HepG2 (cell line): ENCODE results near the gene AHRR. TPM values are rescaled to one million over a fixed set of nuclear protein-coding genes. Genes with fewer than 3 reads are reported as not detected.

Experiments
- CREBL2 ChIP-seq: sonication (generic); formaldehyde crosslinking; IDR thresholded peaks from 2 replicates; pipeline ENCODE4 v1.8.1; 2023; ENCODE audit warnings: missing genetic modification reagents, mild to moderate bottlenecking, borderline replicate concordance
- HDAC2 ChIP-seq: sonication (generic); formaldehyde crosslinking; IDR thresholded peaks from 2 replicates; pipeline ENCODE4 v1.4.0; 2020; ENCODE audit warnings: missing genetic modification reagents
- MNT ChIP-seq: fragments of 450-650 bp; IDR thresholded peaks from 2 replicates; pipeline ENCODE4 v1.6.1; 2016
- MXI1 ChIP-seq: IDR thresholded peaks from 3 replicates; pipeline ENCODE4 v1.6.1; 2012; ENCODE audit warnings: low read depth, low read length, inconsistent platforms, borderline replicate concordance
- NFKB2 ChIP-seq: sonication (generic); formaldehyde crosslinking; IDR thresholded peaks from 2 replicates; pipeline ENCODE4 v1.4.0; 2020; ENCODE audit warnings: missing genetic modification reagents, borderline replicate concordance
- SRSF1 ChIP-seq: fragments of 200-400 bp; formaldehyde crosslinking; optimal IDR thresholded peaks from 2 replicates; pipeline ENCODE3; 2017; ENCODE audit warnings: mild to moderate bottlenecking, low read depth, low read length, moderate library complexity
- TERF1 ChIP-seq: sonication (generic); formaldehyde crosslinking; IDR thresholded peaks from 2 replicates; pipeline ENCODE4 v1.8.0; 2022; ENCODE audit warnings: mild to moderate bottlenecking, missing genetic modification reagents, moderate library complexity
- TFDP1 ChIP-seq: IDR thresholded peaks from 2 replicates; pipeline ENCODE4 v1.6.1; 2016; ENCODE audit warnings: missing compliant biosample characterization, missing genetic modification reagents, borderline replicate concordance
- ZBTB2 ChIP-seq: sonication (generic); formaldehyde crosslinking; IDR thresholded peaks from 2 replicates; pipeline ENCODE4 v1.8.0; 2022; ENCODE audit warnings: low read depth, missing genetic modification reagents
- ZBTB38 ChIP-seq: sonication (generic); formaldehyde crosslinking; IDR thresholded peaks from 2 replicates; pipeline ENCODE4 v1.5.1; 2020; ENCODE audit warnings: mild to moderate bottlenecking, missing genetic modification reagents
- ZFP62 ChIP-seq: sonication (generic); formaldehyde crosslinking; IDR thresholded peaks from 2 replicates; pipeline ENCODE4 v1.4.0; 2020; ENCODE audit warnings: missing genetic modification reagents
- ZFP91 ChIP-seq: sonication (generic); formaldehyde crosslinking; IDR thresholded peaks from 2 replicates; pipeline ENCODE4 v1.9.0; 2022; ENCODE audit warnings: missing genetic modification reagents, mild to moderate bottlenecking, borderline replicate concordance
- ZNF138 ChIP-seq: sonication (generic); formaldehyde crosslinking; IDR thresholded peaks from 2 replicates; pipeline ENCODE4 v1.5.0; 2020; ENCODE audit warnings: mild to moderate bottlenecking, low read depth, missing genetic modification reagents
- ZNF639 ChIP-seq: conservative IDR thresholded peaks from 2 replicates; pipeline ENCODE4 v1.6.1; 2018; ENCODE audit warnings: missing genetic modification reagents
- ZNF703 ChIP-seq: sonication (generic); formaldehyde crosslinking; IDR thresholded peaks from 2 replicates; pipeline ENCODE4 v1.5.1; 2020; ENCODE audit warnings: missing genetic modification reagents, mild to moderate bottlenecking, moderate library complexity, borderline replicate concordance
- ZNF784 ChIP-seq: sonication (generic); formaldehyde crosslinking; IDR thresholded peaks from 2 replicates; pipeline ENCODE4 v1.5.1; 2020; ENCODE audit warnings: missing genetic modification reagents, mild to moderate bottlenecking, borderline replicate concordance
- ZNF879 ChIP-seq: sonication (generic); formaldehyde crosslinking; IDR thresholded peaks from 2 replicates; pipeline ENCODE4 v1.8.1; 2023; ENCODE audit warnings: missing genetic modification reagents
- polyA plus RNA-seq, 8 experiments: library from polyadenylated mRNA; depleted of rRNA in 3 of 8; stranded (reverse) in 7 of 8; unstranded in 1 of 8; fragments of >200 nt; fragmentation: Illumina TruSeq in 4 of 8; extraction: Trizol in 4 of 8; gene quantifications; 2 replicates each; pipeline versions ENCODE4 v1.2.1 to v1.2.3, GENCODE V29; 2011 to 2016; ENCODE audit warnings: low read depth in 4 of 8, missing spikeins in 1 of 8, mixed read lengths in 1 of 8; ENCODE audit not compliant: insufficient read depth in 1 of 8
- total RNA-seq, 5 experiments: library from RNA; depleted of rRNA; stranded (reverse); fragments of >200 nt; fragmentation: Illumina TruSeq; extraction: Trizol; gene quantifications; 2 replicates each; pipeline ENCODE4 v1.2.3, GENCODE V29; 2016; ENCODE audit warnings: low read depth in 1 of 5

The AHRR gene
- total and polyA plus RNA-seq, 2 of the 13 experiments (the other 11 are each of a cell fraction or from before 2014, with no cell fraction given), result 0.28 to 0.35 TPM

GRCh38 chr5:442335-443238 lies 121.1 kb downstream of the AHRR start, which contains the start of gene EXOC3 (continued):
- TF ChIP-seq HDAC2 (CRISPR knock-in tag) (peak; percentile 19; the same call in 1 of the 2 replicates), ZNF784 (no peak), ZBTB2 (CRISPR knock-in tag) (no peak), ZFP62 (CRISPR knock-in tag) (no peak), ZNF138 (CRISPR knock-in tag) (no peak), ZNF879 (CRISPR knock-in tag) (peak; percentile 72; the same call in 1 of the 2 replicates), ZBTB38 (CRISPR knock-in tag) (peak; percentile 12; the same call in 1 of the 2 replicates), ZNF639 (CRISPR knock-in tag) (0 out of 2 replicates have a peak, but pooled peaks have one; percentile 32), SRSF1 (peak; percentile 74), ZFP91 (CRISPR knock-in tag) (peak; percentile 42; the same call in 1 of the 2 replicates), MNT (no peak), ZNF703 (CRISPR knock-in tag) (no peak), TERF1 (CRISPR knock-in tag) (peak; percentile 86; the same call in 1 of the 2 replicates), NFKB2 (CRISPR knock-in tag) (peak; percentile 68; the same call in 1 of the 2 replicates), MXI1 (peak; percentile 27; the same call in 1 of the 3 replicates), CREBL2 (no peak), TFDP1 (CRISPR knock-in tag) (peak; percentile 41; the same call in 1 of the 2 replicates)
